Keratinocyte (primary cell): Measurements from ENCODE around the gene PRR13. TPM values are rescaled to one million over a fixed set of nuclear protein-coding genes. Genes with fewer than 3 reads are reported as not detected.

Experiments
- DNase-seq: peaks from one replicate; pipeline ENCODE4 v3.0.0-alpha.2; 2011; ENCODE audit warnings: low read depth, missing footprints, low spot score
- FAIRE-seq: peaks from 2 replicates; lab custom pipeline; 2011; peaks lifted over from hg19 to GRCh38; lab: Jason Lieb, UNC
- H2AFZ ChIP-seq: 2 replicates; pipeline ENCODE4 v1.6.0; 2012; ENCODE audit warnings: low read length, control low read depth, inconsistent platforms; ENCODE audit not compliant: control insufficient read depth
- H3K27ac ChIP-seq: 2 replicates; pipeline ENCODE4 v1.5.1; 2011; ENCODE audit warnings: low read length; ENCODE audit not compliant: control insufficient read depth, insufficient read depth
- H3K27me3 ChIP-seq: 3 replicates; pipeline ENCODE4 v1.6.0; 2011; ENCODE audit warnings: low read length; ENCODE audit not compliant: control insufficient read depth, insufficient read depth; ENCODE audit errors: extremely low read depth
- H3K36me3 ChIP-seq, 2 experiments: 2 replicates in 1 of 2; 3 replicates in 1 of 2; pipeline ENCODE4 v1.5.1; 2011; ENCODE audit warnings: low read length in 2 of 2, mild to moderate bottlenecking in 1 of 2; ENCODE audit not compliant: control insufficient read depth in 2 of 2, insufficient read depth in 2 of 2; ENCODE audit errors: extremely low read depth in 1 of 2
- H3K4me1 ChIP-seq: 3 replicates; pipeline ENCODE4 v1.5.1; 2011; ENCODE audit warnings: low read length; ENCODE audit not compliant: control insufficient read depth, insufficient read depth; ENCODE audit errors: extremely low read depth
- H3K4me2 ChIP-seq: 3 replicates; pipeline ENCODE4 v1.6.0; 2011; ENCODE audit warnings: low read depth, low read length; ENCODE audit not compliant: control insufficient read depth, insufficient read depth; ENCODE audit errors: extremely low read depth
- H3K4me3 ChIP-seq, 3 experiments: fragments of 200-600 bp in 1 of 3; sonication (generic) in 1 of 3; 2 replicates in 2 of 3; 3 replicates in 1 of 3; pipeline ENCODE4 v1.5.1; 2011 to 2016; ENCODE audit warnings: low read length in 3 of 3, mild to moderate bottlenecking in 3 of 3, control low read depth in 2 of 3, inconsistent platforms in 1 of 3, low read depth in 1 of 3, mixed read lengths in 1 of 3, mixed run types in 1 of 3, moderate library complexity in 1 of 3; ENCODE audit not compliant: control insufficient read depth in 2 of 3, insufficient read depth in 2 of 3; ENCODE audit errors: extremely low read depth in 1 of 3
- H3K79me2 ChIP-seq: 2 replicates; pipeline ENCODE4 v1.6.0; 2012; ENCODE audit warnings: low read length; ENCODE audit not compliant: control insufficient read depth, insufficient read depth
- H3K9ac ChIP-seq: 3 replicates; pipeline ENCODE4 v1.6.0; 2011; ENCODE audit warnings: low read length; ENCODE audit not compliant: control insufficient read depth, insufficient read depth; ENCODE audit errors: extremely low read depth
- H3K9me1 ChIP-seq: 3 replicates; pipeline ENCODE4 v1.6.0; 2011; ENCODE audit warnings: low read length; ENCODE audit not compliant: control insufficient read depth, insufficient read depth; ENCODE audit errors: extremely low read depth
- H3K9me3 ChIP-seq: 2 replicates; pipeline ENCODE4 v1.5.1; 2012; ENCODE audit warnings: low read depth, low read length; ENCODE audit not compliant: control insufficient read depth
- H4K20me1 ChIP-seq: 3 replicates; pipeline ENCODE4 v1.6.0; 2011; ENCODE audit warnings: low read length; ENCODE audit not compliant: control insufficient read depth, insufficient read depth; ENCODE audit errors: extremely low read depth
- EZH2 ChIP-seq: IDR thresholded peaks from one replicate; pipeline ENCODE4 v1.6.1; 2012; ENCODE audit warnings: inconsistent platforms, mild to moderate bottlenecking, low read length, moderate library complexity
- dilution Hi-C: fragments of 300-500 bp; cut with MboI; formaldehyde crosslinking; loops from one replicate; pipeline ENCODE4 v1.7.0; 2020; ENCODE audit warnings: low sequenced_read_pairs; ENCODE audit not compliant: extremely low pct_ligation_motif_present
- polyA plus RNA-seq, 5 experiments: library from polyadenylated mRNA; depleted of rRNA in 3 of 5; stranded (reverse) in 3 of 5; stranded (forward) in 1 of 5; unstranded in 1 of 5; fragments of >200 nt; gene quantifications; 1 replicate in 1 of 5; 2 replicates in 3 of 5; 3 replicates in 1 of 5; pipeline versions ENCODE4 v1.2.1 to v1.2.3, GENCODE V29; 2011 to 2012; ENCODE audit warnings: missing spikeins in 2 of 5, low read depth in 1 of 5, low replicate concordance in 1 of 5
- TF ChIP-seq, protein P1 (sequence below), 3 experiments: IDR thresholded peaks in 1 of 3; conservative IDR thresholded peaks in 1 of 3; optimal IDR thresholded peaks in 1 of 3; 2 replicates in 2 of 3; 3 replicates in 1 of 3; pipeline versions ENCODE3 to v1.5.1; 2011; ENCODE audit warnings: low read length in 3 of 3, mild to moderate bottlenecking in 3 of 3, moderate library complexity in 2 of 3, control low read depth in 1 of 3, inconsistent platforms in 1 of 3; ENCODE audit not compliant: insufficient read depth in 2 of 3; ENCODE audit errors: extremely low read depth in 1 of 3

PRR13 gene
- polyA plus RNA-seq, 1 donor (not counting 4 experiments of a cell fraction or from before 2014, with no cell fraction given), result 104 TPM

DNA sequence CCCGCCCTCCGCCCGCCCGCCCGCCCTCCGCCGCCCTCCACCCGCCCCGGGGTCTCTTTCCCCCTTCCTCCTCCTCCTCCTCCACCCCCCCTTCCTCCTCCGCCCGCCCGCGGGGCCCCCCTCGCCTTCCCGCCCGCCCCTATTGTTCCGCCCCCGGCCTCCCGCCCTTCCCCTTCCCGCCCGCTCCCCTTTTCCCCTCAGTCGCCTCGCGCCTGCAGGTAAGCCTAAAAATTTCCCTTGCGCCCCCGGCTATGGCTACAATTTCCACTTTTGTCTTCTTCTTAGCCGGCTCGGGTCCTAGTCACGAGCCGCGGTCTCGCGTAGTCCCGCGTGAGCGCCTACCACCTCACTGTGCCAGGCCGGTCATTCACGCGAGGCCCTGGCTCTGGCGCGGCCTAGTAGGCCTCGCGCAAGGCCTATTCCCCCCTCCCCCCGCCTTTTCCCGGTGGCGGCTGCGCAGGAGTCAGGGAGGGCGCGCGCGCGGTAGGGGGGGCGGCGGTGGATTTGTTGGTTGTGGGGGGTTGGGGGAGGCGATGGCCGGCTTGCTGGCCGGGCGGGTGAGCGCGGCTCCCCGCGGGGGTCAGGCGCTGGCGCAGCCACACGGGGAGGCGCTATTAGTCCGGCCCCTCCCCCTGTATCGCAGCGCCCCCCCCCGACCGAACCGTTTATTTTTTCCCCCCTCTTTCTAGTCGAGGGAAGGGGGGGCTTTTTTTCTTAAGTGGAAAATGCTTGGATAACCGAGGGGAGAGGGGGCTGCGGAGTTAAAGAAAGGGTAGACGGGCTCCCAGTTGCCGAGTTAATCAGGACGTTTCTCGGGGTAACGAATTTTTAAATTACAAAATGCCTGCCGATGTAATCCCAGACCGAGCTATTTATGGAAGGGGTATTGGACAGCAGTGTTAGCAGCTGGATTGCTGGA lies 10.9 kb downstream of the PRR13 start:
- Histone ChIP-seq H3K4me2 (peak overlapping the region; percentile 92), H3K9me1 (no peaks in the 10 kb centered on the region), H3K79me2 (peaks cover 50% of the 10 kb centered on the region), H3K36me3 (peaks cover 26 to 44% of the 10 kb centered on the region in 2 experiments), H3K9ac (peak overlapping the region; percentile 95), H3K4me3 (peak overlapping the region; percentile 69 to 96 (median 92)), H3K4me1 (peaks cover 13% of the 10 kb centered on the region), H3K9me3 (no peaks in the 10 kb centered on the region), H2AFZ (no peak overlapping the region), H3K27me3 (no peaks in the 10 kb centered on the region), H4K20me1 (peaks cover 26% of the 10 kb centered on the region), H3K27ac (peak overlapping the region; percentile 85)
- no peak for TF ChIP-seq EZH2
- TF ChIP-seq, protein P1, sequence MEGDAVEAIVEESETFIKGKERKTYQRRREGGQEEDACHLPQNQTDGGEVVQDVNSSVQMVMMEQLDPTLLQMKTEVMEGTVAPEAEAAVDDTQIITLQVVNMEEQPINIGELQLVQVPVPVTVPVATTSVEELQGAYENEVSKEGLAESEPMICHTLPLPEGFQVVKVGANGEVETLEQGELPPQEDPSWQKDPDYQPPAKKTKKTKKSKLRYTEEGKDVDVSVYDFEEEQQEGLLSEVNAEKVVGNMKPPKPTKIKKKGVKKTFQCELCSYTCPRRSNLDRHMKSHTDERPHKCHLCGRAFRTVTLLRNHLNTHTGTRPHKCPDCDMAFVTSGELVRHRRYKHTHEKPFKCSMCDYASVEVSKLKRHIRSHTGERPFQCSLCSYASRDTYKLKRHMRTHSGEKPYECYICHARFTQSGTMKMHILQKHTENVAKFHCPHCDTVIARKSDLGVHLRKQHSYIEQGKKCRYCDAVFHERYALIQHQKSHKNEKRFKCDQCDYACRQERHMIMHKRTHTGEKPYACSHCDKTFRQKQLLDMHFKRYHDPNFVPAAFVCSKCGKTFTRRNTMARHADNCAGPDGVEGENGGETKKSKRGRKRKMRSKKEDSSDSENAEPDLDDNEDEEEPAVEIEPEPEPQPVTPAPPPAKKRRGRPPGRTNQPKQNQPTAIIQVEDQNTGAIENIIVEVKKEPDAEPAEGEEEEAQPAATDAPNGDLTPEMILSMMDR (optimal IDR thresholded peaks at IDR 0.05 in 1 of 3, IDR thresholded peaks at IDR 0.05 in 1 of 3, conservative IDR thresholded peaks at IDR 0.05 in 1 of 3; ENCODE audit: extremely low read depth in 1 of 3, insufficient read depth in 2 of 3, low read length in 3 of 3), result peak in 1 of 3 experiments; percentile 48
- dilution Hi-C loops, result no loop called here
- FAIRE-seq (no peak), DNase-seq (no peak)

DNA sequence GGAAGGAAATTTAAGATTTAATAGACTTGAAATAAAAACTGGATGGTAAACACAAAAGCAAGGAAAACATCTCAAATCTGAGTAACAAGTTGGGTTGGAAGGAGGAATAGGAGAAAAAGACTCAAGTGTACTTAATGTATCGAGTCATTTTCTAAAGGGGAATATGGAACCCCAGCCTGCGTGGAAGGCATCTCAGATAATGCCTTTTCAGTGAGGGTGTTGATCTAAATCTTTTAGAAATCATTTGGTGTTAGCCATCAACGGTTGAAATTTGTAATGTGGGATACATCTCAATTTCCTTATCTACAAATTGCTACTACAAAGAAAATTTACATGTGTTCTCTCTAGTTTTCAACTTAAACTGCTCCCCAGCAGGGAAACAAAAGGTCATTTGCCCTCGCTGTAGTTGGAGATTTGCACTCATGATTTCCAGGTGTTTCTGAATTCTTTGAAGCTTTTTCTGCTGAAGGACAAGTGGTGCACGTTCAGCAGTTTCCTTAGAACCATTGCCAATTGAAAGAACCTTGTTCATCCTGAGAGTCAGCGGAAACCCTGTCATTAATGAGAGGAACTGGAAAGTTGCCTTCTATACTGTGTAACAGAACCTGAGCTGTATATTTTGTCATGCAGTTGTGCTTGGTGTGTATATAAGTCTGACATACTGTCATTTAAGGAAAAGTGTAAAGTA lies 12.6 kb downstream of the PRR13 start:
- H3K9me3 ChIP-seq, result no peaks in the 10 kb centered on the region
- DNase-seq, result no peak
- FAIRE-seq, result no peak
- H3K36me3 ChIP-seq, result peaks cover 30 to 51% of the 10 kb centered on the region in 2 experiments
- H3K9ac ChIP-seq, result peak overlapping the region; percentile 95
- no peaks in the 10 kb centered on the region for H3K27me3 ChIP-seq
- H3K79me2 ChIP-seq, result peaks cover 66% of the 10 kb centered on the region
- H3K27ac ChIP-seq, result peak overlapping the region; percentile 85
- H3K4me3 ChIP-seq, result peak overlapping the region; percentile 69 to 96 (median 92)
- no peak for TF ChIP-seq EZH2
- TF ChIP-seq, protein P1 (optimal IDR thresholded peaks at IDR 0.05 in 1 of 3, IDR thresholded peaks at IDR 0.05 in 1 of 3, conservative IDR thresholded peaks at IDR 0.05 in 1 of 3; ENCODE audit: extremely low read depth in 1 of 3, insufficient read depth in 2 of 3, low read length in 3 of 3), result no peak
- H3K9me1 ChIP-seq, result no peaks in the 10 kb centered on the region
- dilution Hi-C loops, result no loop called here
- peaks cover 13% of the 10 kb centered on the region for H3K4me1 ChIP-seq
- peak overlapping the region; percentile 92 for H3K4me2 ChIP-seq
- H2AFZ ChIP-seq, result no peak overlapping the region
- H4K20me1 ChIP-seq, result peaks cover 30% of the 10 kb centered on the region
